GM12891 (cell line): ENCODE data around the gene APBB2.

Source experiments
- POLR2AphosphoS5 ChIP-seq: IDR thresholded peaks from 2 replicates; pipeline ENCODE4 v1.6.1; 2011; ENCODE audit warnings: low read depth, low read length, control low read depth
- TAF1 ChIP-seq: IDR thresholded peaks from 2 replicates; pipeline ENCODE4 v1.6.1; 2011; ENCODE audit warnings: low read depth, low read length, control low read depth

DNA sequence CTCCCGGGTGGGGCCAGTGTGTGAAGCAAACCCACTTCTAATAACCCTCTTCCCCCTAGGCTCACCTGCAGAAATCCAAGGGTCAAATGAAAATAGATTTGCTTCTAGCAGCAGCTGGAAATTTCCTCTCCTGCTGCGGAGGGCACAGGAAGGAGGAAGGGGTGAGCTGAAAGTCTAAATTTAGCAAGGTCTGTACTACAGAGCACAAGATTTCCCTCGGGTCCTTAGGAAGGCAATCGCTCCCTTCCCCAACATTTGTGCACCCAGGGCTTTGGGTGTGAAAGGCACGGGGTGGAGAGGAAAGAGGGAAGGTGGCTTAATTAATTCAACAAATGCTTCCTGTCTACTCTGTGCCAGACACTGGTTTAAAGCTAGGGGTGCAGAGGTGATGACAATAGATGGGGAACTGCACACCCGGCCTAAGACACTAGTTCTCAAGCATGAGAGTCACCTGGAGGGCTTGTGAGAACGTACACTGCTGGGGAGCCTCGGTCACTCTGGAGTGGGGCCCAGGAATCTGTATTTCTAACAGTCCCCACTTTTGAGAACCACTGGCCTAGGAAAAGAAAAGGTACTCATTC, 260.2 kb downstream of the APBB2 start:
- TF ChIP-seq TAF1 (no peak), POLR2AphosphoS5 (no peak)
